ENCODE measurements around the gene TMEM255B. TPM values are rescaled to one million over a fixed set of nuclear protein-coding genes. Genes with fewer than 3 reads are reported as not detected.

The TMEM255B gene
- total RNA-seq, 1 experiment from 2014 or later, result 7.7 TPM

DNA sequence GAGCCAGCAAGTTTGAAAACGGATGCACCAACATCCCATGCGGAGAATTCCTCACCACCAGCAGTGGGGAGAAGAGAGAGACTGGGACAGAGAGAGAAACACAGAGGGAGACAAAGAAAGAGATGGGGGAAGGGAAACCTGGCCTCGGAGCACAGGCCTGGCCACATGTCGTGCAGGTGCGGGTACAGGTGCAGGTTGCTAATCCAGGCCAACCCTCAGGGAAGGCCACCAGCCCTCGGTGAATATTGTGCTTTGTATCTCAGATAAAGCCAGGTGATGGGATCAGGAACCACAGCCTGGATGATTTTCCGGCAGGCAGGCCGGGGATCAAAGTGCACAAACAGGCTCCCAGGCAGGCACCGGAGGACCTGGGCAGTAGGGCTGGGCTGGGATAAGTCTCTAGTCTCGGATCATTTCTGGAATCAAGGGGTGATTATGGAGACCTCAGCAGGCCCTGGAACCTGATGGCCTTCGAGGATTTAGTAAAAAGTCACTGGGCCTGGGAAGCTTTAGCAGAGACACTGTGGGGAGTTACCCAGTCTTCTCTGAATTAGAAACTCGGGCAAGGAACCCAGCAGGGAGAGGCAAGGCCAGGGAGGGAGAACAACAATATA, 101.1 kb downstream of the TMEM255B start:
- no peaks in the 10 kb centered on the region for H3K27me3 ChIP-seq (ENCODE audit: insufficient read depth, low read length)
- ChIA-PET POLR2A (no interaction called here), CTCF (no interaction called here), RAD21 (ENCODE audit: low non-redundant PET in 1 of 2, low total read pairs in 2 of 2, uncharacterized antibody in 2 of 2, unreplicated experiment in 2 of 2) (no interaction called here)
- peaks cover 0 to 20% of the 10 kb centered on the region in 2 experiments; a peak in 1 of 4 replicates for H3K36me3 ChIP-seq (ENCODE audit: control insufficient read depth in 1 of 2, insufficient read depth in 2 of 2, low read length in 2 of 2)
- H3K4me3 ChIP-seq (replicated peaks in 1 of 2; ENCODE audit: low read depth in 1 of 2, low read length in 2 of 2), result no peak overlapping the region
- no peak for DNase-seq (ENCODE audit: low read depth, low spot score)
- intact Hi-C loops (cut with micrococcal nuclease), result loop anchor here (2.0 kb wide), 1 partner anchor 367 kb away; no protein-coding TSS in a partner anchor
- no peak for ATAC-seq
- no peak overlapping the region for H3K4me2 ChIP-seq (ENCODE audit: low read length)
- 0 out of 2 replicates have a peak overlapping the region, but pooled peaks have one; percentile 8 for H3K27ac ChIP-seq (ENCODE audit: low read depth, low read length)
- H3K79me2 ChIP-seq (ENCODE audit: insufficient read depth, low read length), result peaks cover 83% of the 10 kb centered on the region
- peaks cover 0 to 6% of the 10 kb centered on the region in 2 experiments; a peak in 1 of 4 replicates for H3K9me3 ChIP-seq (ENCODE audit: control insufficient read depth in 1 of 2, insufficient read depth in 1 of 2, low read depth in 1 of 2, low read length in 2 of 2)
- H4K20me1 ChIP-seq (ENCODE audit: insufficient read depth), result no peaks in the 10 kb centered on the region
- peaks cover 10 to 39% of the 10 kb centered on the region in 2 experiments for H3K4me1 ChIP-seq (ENCODE audit: control insufficient read depth in 1 of 2, insufficient read depth in 2 of 2, low read length in 2 of 2)
- no peak overlapping the region for H3K9ac ChIP-seq (ENCODE audit: low read length)
- H3K9me2 ChIP-seq (ENCODE audit: insufficient read depth), result no peaks in the 10 kb centered on the region
- no peak overlapping the region for H2AFZ ChIP-seq (ENCODE audit: low read depth, low read length, poor library complexity, severe bottlenecking)
- TF ChIP-seq, protein P1, sequence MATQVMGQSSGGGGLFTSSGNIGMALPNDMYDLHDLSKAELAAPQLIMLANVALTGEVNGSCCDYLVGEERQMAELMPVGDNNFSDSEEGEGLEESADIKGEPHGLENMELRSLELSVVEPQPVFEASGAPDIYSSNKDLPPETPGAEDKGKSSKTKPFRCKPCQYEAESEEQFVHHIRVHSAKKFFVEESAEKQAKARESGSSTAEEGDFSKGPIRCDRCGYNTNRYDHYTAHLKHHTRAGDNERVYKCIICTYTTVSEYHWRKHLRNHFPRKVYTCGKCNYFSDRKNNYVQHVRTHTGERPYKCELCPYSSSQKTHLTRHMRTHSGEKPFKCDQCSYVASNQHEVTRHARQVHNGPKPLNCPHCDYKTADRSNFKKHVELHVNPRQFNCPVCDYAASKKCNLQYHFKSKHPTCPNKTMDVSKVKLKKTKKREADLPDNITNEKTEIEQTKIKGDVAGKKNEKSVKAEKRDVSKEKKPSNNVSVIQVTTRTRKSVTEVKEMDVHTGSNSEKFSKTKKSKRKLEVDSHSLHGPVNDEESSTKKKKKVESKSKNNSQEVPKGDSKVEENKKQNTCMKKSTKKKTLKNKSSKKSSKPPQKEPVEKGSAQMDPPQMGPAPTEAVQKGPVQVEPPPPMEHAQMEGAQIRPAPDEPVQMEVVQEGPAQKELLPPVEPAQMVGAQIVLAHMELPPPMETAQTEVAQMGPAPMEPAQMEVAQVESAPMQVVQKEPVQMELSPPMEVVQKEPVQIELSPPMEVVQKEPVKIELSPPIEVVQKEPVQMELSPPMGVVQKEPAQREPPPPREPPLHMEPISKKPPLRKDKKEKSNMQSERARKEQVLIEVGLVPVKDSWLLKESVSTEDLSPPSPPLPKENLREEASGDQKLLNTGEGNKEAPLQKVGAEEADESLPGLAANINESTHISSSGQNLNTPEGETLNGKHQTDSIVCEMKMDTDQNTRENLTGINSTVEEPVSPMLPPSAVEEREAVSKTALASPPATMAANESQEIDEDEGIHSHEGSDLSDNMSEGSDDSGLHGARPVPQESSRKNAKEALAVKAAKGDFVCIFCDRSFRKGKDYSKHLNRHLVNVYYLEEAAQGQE (IDR thresholded peaks at IDR 0.05; ENCODE audit: low read depth), result no peak
- no peak for TF ChIP-seq YY1 (IDR thresholded peaks at IDR 0.05; ENCODE audit: extremely low read depth, insufficient replicate concordance, low read depth, low read length)
- TF ChIP-seq ZNF274 (IDR thresholded peaks at IDR 0.05; ENCODE audit: low read depth, low read length), result no peak
- no TSS peak for BruUV-seq (replicated peaks)
